ENCODE results near the gene SPRR5. TPM values are rescaled to one million over a fixed set of nuclear protein-coding genes. Genes with fewer than 3 reads are reported as not detected.

SPRR5 gene, protein sequence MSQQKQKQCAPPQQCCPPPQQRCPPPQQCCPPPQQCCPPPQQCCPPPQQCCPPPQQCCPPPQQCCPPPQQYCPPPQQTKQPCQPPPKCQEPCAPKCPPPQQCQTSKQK
- not detected for total RNA-seq

GRCh38 chr1:152946651-152947256 lies at the start of gene SPRR5:
Gene SPRR5 (plus strand): TSS chr1:152947206. CDS start chr1:152948555, 1,349 bp downstream.

DNA sequence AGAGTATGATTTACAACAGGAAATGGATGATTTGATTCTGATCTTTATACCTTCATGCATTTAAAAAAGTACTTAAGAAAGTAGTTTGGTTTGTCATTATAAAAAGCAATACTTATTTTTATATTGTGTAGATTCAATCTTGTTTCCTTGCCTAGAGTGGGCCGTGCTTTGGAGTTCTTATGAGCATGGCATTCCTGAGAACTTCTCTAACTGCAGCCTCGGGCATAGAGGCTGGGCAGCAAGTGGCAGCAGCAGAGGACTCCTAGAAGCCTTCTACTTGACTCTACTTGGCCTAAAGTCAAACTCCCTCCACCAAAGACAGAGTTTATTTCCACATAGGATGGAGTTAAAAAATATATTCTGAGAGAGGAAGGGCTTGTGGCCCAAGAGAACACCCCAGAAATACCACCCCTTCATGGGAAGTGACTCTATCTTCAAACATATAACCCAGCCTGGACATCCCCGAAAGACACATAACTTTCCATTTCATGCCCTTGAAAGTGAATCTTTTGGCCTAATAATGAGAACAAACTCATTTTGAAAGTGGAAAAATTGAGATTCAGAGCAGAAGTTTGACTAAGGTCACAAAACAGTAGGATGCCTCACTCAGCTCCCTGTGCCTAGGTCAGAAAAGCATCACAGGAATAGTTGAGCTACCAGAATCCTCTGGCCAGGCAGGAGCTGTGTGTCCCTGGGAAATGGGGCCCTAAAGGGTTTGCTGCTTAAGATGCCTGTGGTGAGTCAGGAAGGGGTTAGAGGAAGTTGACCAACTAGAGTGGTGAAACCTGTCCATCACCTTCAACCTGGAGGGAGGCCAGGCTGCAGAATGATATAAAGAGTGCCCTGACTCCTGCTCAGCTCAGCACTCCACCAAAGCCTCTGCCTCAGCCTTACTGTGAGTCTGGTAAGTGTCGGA lies 39.1 kb upstream of the SPRR5 start, which contains the start of gene IVL:
Gene IVL, plus strand, starts transcription at position 861 of the 916 bp plus-strand sequence. CDS start 1,252 bp downstream, outside the sequence.

DNA sequence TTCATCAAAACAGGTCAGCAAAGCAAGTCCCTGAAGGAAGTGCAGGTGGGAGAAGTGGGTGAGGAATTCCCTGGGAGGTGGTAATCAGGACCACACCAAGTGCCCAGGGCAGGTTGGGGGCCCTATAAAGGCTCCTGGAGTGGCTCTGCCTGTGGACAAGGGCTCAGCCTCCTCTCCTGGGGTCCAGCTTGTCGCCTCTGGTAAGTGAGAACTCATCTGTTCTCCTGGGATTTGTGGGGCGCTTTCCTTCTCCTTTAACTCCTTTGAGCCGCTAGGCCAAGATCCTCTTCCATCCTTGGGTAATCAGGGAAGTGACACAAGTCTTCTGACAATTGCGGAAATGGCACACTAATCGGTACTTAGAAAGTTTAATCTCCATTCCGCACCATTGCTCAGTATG lies 23.5 kb downstream of the SPRR5 start, which contains the start of gene SPRR4:
Gene SPRR4, plus strand, starts transcription at position 154 of the 400 bp plus-strand sequence. CDS start 1,243 bp downstream, outside the sequence.

DNA sequence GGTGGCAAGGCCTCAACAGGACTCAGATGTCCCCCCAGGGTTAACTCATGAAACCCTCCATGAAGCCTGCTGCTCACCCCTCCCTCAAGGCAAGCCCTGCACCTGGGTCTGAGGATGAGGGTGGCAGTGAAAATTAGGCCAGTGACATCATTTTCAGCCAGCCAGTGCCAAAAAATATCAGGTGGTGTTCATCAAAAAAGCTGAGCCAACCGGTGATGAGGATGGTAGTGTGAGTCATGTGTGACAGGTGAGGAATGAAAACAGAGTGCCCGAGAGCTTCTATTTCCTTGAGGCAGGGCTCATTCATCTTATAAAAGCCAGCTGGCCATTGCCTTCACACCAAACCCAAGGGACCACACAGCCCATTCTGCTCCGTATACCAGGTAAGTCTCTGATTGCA lies 36.7 kb downstream of the SPRR5 start, which contains the start of gene SPRR1A:
Gene SPRR1A, plus strand, starts transcription at position 339 of the 400 bp plus-strand sequence. CDS start 1,150 bp downstream, outside the sequence.

Other genes starting within 250 kb of the SPRR5 start
- gene LCE2A, start 248.9 kb upstream of the SPRR5 start, total RNA-seq = not detected
- gene LCE4A, start 239.0 kb upstream of the SPRR5 start, total RNA-seq = not detected
- not detected for gene KPRP, start 189.2 kb upstream of the SPRR5 start, total RNA-seq
- gene LCE1F, start 172.1 kb upstream of the SPRR5 start, total RNA-seq = not detected
- gene LCE1E, start 160.9 kb upstream of the SPRR5 start, total RNA-seq = not detected
- gene LCE1D, start 150.5 kb upstream of the SPRR5 start, total RNA-seq = not detected
- gene LCE1C, start 140.6 kb upstream of the SPRR5 start, total RNA-seq = not detected
- gene LCE1B, start 135.2 kb upstream of the SPRR5 start, total RNA-seq = not detected
- not detected for gene LCE1A, start 119.7 kb upstream of the SPRR5 start, total RNA-seq
- gene LCE6A, start 104.3 kb upstream of the SPRR5 start, total RNA-seq = not detected
- not detected for gene LCE7A, start 87.2 kb upstream of the SPRR5 start, total RNA-seq
- not detected for gene SMCP, start 68.9 kb upstream of the SPRR5 start, total RNA-seq
- not detected for gene IVL, start 38.7 kb upstream of the SPRR5 start, total RNA-seq
- not detected for gene SPRR4, start 23.4 kb downstream of the SPRR5 start, total RNA-seq
- not detected for gene SPRR1A, start 36.9 kb downstream of the SPRR5 start, total RNA-seq
- gene SPRR3, start 54.5 kb downstream of the SPRR5 start, total RNA-seq = not detected
- gene SPRR1B, start 84.0 kb downstream of the SPRR5 start, total RNA-seq = not detected
- not detected for gene SPRR2D, start 93.9 kb downstream of the SPRR5 start, total RNA-seq
- gene SPRR2A, start 110.3 kb downstream of the SPRR5 start, total RNA-seq = not detected
- not detected for gene SPRR2B, start 124.4 kb downstream of the SPRR5 start, total RNA-seq
- gene SPRR2E, start 147.3 kb downstream of the SPRR5 start, total RNA-seq = not detected
- not detected for gene SPRR2F, start 166.3 kb downstream of the SPRR5 start, total RNA-seq
- gene SPRR2G, start 203.7 kb downstream of the SPRR5 start, total RNA-seq = not detected